Activated effector memory CD4-positive, alpha-beta T cell treated with Interleukin-2 at 50 U/mL for 16 hours (primary cell): ENCODE data around the gene ATP6V0A1.
"Not testable (repeated sequence)": the region's sequence is repeated elsewhere in the genome, so short reads cannot be mapped to it uniquely, and the experiment has no call there.

ENCODE experiments used
- DNase-seq: peaks from one replicate; pipeline ENCODE4 v3.0.0-alpha.2; 2020

Gene ATP6V0A1

GRCh38 chr17:42438600-42439567, 19.8 kb upstream of the ATP6V0A1 start:
- DNase-seq, result no peak

- DNase-seq, result no peak
These were observed 17.1 kb upstream of the ATP6V0A1 start for GRCh38 chr17:42441371-42442195.

GRCh38 chr17:42442196-42442565, 16.5 kb upstream of the ATP6V0A1 start:
- DNase-seq, result no peak

GRCh38 chr17:42449176-42449575, 9.5 kb upstream of the ATP6V0A1 start:
- DNase-seq, result not testable (repeated sequence)

GRCh38 chr17:42449838-42450237, 8.8 kb upstream of the ATP6V0A1 start:
- not testable (repeated sequence) for DNase-seq

- not testable (repeated sequence) for DNase-seq
These were observed 7.4 kb upstream of the ATP6V0A1 start for GRCh38 chr17:42451270-42451669.

GRCh38 chr17:42453439-42453838, 5.2 kb upstream of the ATP6V0A1 start:
- no peak for DNase-seq

GRCh38 chr17:42454987-42455386, 3.7 kb upstream of the ATP6V0A1 start:
- not testable (repeated sequence) for DNase-seq

GRCh38 chr17:42456223-42457106, 2.2 kb upstream of the ATP6V0A1 start:
- DNase-seq, result no peak

- no peak for DNase-seq
These were observed 1.4 kb upstream of the ATP6V0A1 start for GRCh38 chr17:42457107-42457792.

- no peak for DNase-seq
These were observed 650 bp downstream of the ATP6V0A1 start for GRCh38 chr17:42459256-42459800.

- DNase-seq, result no peak
These were observed 1.2 kb downstream of the ATP6V0A1 start for GRCh38 chr17:42459801-42460281.

- no peak for DNase-seq
These were observed 1.7 kb downstream of the ATP6V0A1 start for GRCh38 chr17:42460371-42460770.

GRCh38 chr17:42463976-42464400, 5.3 kb downstream of the ATP6V0A1 start:
- DNase-seq, result no peak

GRCh38 chr17:42467889-42468288, 9.2 kb downstream of the ATP6V0A1 start:
- no peak for DNase-seq

- no peak for DNase-seq
These were observed 14.2 kb downstream of the ATP6V0A1 start for GRCh38 chr17:42472709-42473521.

- no peak for DNase-seq
These were observed 15.6 kb downstream of the ATP6V0A1 start for GRCh38 chr17:42474276-42474675.

GRCh38 chr17:42475121-42475520, 16.4 kb downstream of the ATP6V0A1 start:
- DNase-seq, result no peak

- DNase-seq, result no peak
These were observed 17.2 kb downstream of the ATP6V0A1 start for GRCh38 chr17:42475835-42476234.

- DNase-seq, result no peak
These were observed 17.7 kb downstream of the ATP6V0A1 start for GRCh38 chr17:42476411-42476810.

- DNase-seq, result no peak
These were observed 18.5 kb downstream of the ATP6V0A1 start for GRCh38 chr17:42477173-42477572.
